NCI-H2107 treated with DMSO at 0.1 percent for 48 hours (cell line): ENCODE measurements around the gene NRXN2.

Experiments
- DNase-seq: peaks from one replicate; lab custom pipeline; 2025; ENCODE audit not compliant: unreplicated experiment; lab: John Stamatoyannopoulos, UW

The NRXN2 gene

GRCh38 chr11:64723117-64723906 is at the start of gene NRXN2:
TSS of gene NRXN2 (minus strand) at chr11:64723197. CDS start at chr11:64713699, 9,498 bp downstream.
- peak; percentile 21 for DNase-seq

- DNase-seq, result no peak
These were observed 49.5 kb upstream of the NRXN2 start for GRCh38 chr11:64772303-64773018.

- DNase-seq, result no peak
These were observed 48.9 kb upstream of the NRXN2 start for GRCh38 chr11:64771861-64772260.

GRCh38 chr11:64770120-64770519 is 47.1 kb upstream of the NRXN2 start:
- no peak for DNase-seq

GRCh38 chr11:64769283-64769682 is 46.3 kb upstream of the NRXN2 start:
- DNase-seq, result no peak

- no peak for DNase-seq
These were observed 45.3 kb upstream of the NRXN2 start for GRCh38 chr11:64768300-64768694.

- no peak for DNase-seq
These were observed 44.6 kb upstream of the NRXN2 start for GRCh38 chr11:64767344-64768299.

GRCh38 chr11:64766881-64767280 is 43.9 kb upstream of the NRXN2 start:
- DNase-seq, result no peak

- no peak for DNase-seq
These were observed 43.1 kb upstream of the NRXN2 start for GRCh38 chr11:64765851-64766665.

GRCh38 chr11:64765291-64765850 is 42.4 kb upstream of the NRXN2 start:
- no peak for DNase-seq

- no peak for DNase-seq
These were observed 41.8 kb upstream of the NRXN2 start for GRCh38 chr11:64764753-64765152.

GRCh38 chr11:64764040-64764611 is 41.1 kb upstream of the NRXN2 start:
- no peak for DNase-seq

GRCh38 chr11:64763526-64764039 is 40.6 kb upstream of the NRXN2 start:
- no peak for DNase-seq

GRCh38 chr11:64762674-64763525 is 39.9 kb upstream of the NRXN2 start:
- peak; percentile 70 for DNase-seq

- no peak for DNase-seq
These were observed 39.3 kb upstream of the NRXN2 start for GRCh38 chr11:64762277-64762673.

GRCh38 chr11:64760759-64761420 is 37.9 kb upstream of the NRXN2 start:
- DNase-seq, result no peak

- DNase-seq, result no peak
These were observed 37.0 kb upstream of the NRXN2 start, which contains the start of gene PYGM for GRCh38 chr11:64759722-64760719. TSS of gene PYGM (minus strand) at chr11:64759974. CDS start at chr11:64759898, 76 bp downstream.
